Smooth muscle cell (in vitro differentiated cells): Measurements from ENCODE around the gene TOR1A. TPM values are rescaled to one million over a fixed set of nuclear protein-coding genes. Genes with fewer than 3 reads are reported as not detected.

Source experiments
- DNase-seq: peaks from one replicate; lab custom pipeline; 2025; ENCODE audit not compliant: unreplicated experiment; lab: John Stamatoyannopoulos, UW
- H2AFZ ChIP-seq: fragments of 200-600 bp; sonication (generic); 2 replicates; pipeline ENCODE4 v1.6.0; 2016; ENCODE audit warnings: antibody characterized with exemption, low read depth, mild to moderate bottlenecking
- H3F3A ChIP-seq: fragments of 200-600 bp; sonication (generic); 2 replicates; pipeline ENCODE4 v1.6.0; 2017; ENCODE audit warnings: antibody characterized with exemption, low read depth
- H3K27ac ChIP-seq: fragments of 200-600 bp; sonication (generic); 2 replicates; pipeline ENCODE4 v1.5.1; 2016; ENCODE audit warnings: low read depth, mild to moderate bottlenecking
- H3K27me3 ChIP-seq: fragments of 200-600 bp; sonication (generic); 2 replicates; pipeline ENCODE4 v1.6.1; 2016; ENCODE audit warnings: low read depth, mild to moderate bottlenecking
- H3K36me3 ChIP-seq: fragments of 200-600 bp; sonication (generic); 2 replicates; pipeline ENCODE4 v1.5.1; 2016; ENCODE audit warnings: low read depth
- H3K4me1 ChIP-seq: fragments of 200-600 bp; sonication (generic); 2 replicates; pipeline ENCODE4 v1.5.1; 2016; ENCODE audit warnings: low read depth
- H3K4me2 ChIP-seq: fragments of 200-600 bp; sonication (generic); 2 replicates; pipeline ENCODE4 v1.6.0; 2016; ENCODE audit warnings: mild to moderate bottlenecking
- H3K4me3 ChIP-seq: fragments of 200-600 bp; sonication (generic); 2 replicates; pipeline ENCODE4 v1.5.1; 2016; ENCODE audit warnings: mild to moderate bottlenecking
- H3K79me2 ChIP-seq: fragments of 200-600 bp; sonication (generic); 2 replicates; pipeline ENCODE4 v1.6.0; 2016; ENCODE audit warnings: low read depth, mild to moderate bottlenecking
- H3K9ac ChIP-seq: fragments of 200-600 bp; sonication (generic); 2 replicates; pipeline ENCODE4 v1.6.0; 2016; ENCODE audit warnings: low read depth
- H3K9me3 ChIP-seq: fragments of 200-600 bp; sonication (generic); replicated peaks from 2 replicates; pipeline ENCODE4 v1.5.1; 2016; ENCODE audit warnings: low read depth
- H4K20me1 ChIP-seq: fragments of 200-600 bp; sonication (generic); 2 replicates; pipeline ENCODE4 v1.6.0; 2016; ENCODE audit warnings: low read depth
- WGBS: methylation state at CpG from one replicate; pipeline ENCODE4 v1.1.7; 2016; ENCODE audit warnings: low lambda C conversion rate; 5-methylcytosine and 5-hydroxymethylcytosine counted together
- polyA plus RNA-seq: library from polyadenylated mRNA; unstranded; fragments of >200 nt; fragmentation: Nextera tagmentation; extraction: Ambion mirVana; gene quantifications from 2 replicates; pipeline ENCODE4 v1.2.1, GENCODE V29; 2016
- total RNA-seq: library from RNA; depleted of rRNA; stranded (reverse); fragments of >200 nt; gene quantifications from 2 replicates; pipeline ENCODE4 v1.2.3, GENCODE V29; 2014
- TF ChIP-seq, protein P1 (sequence below): fragments of 200-600 bp; sonication (generic); IDR thresholded peaks from 2 replicates; pipeline ENCODE4 v1.5.1; 2017; ENCODE audit warnings: borderline replicate concordance, mild to moderate bottlenecking, antibody characterized with exemption; ENCODE audit not compliant: insufficient read depth, poor library complexity, severe bottlenecking

Gene TOR1A
- total and polyA plus RNA-seq, 2 experiments from 2014 or later: 38.5 to 46.1 TPM

DNA sequence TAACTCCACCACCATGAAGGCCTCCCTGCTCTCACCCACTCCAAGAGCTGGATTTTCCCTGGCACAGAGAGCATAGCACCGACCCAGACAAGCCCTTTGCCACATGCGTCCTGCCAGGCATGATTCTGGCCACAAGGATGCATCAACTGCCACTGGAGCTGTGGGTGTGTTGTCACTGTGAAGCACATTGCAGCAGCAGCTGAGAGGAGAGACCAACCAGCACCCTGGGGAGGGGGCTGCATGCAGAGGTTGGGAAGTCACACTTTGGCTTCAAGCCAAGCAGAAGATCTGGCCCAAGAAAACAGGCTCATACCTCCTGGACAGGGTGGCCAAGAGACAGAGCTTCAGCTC is 48.5 kb downstream of the TOR1A start:
- 82% methylated on average over 2 of the region's 2 CpGs for WGBS
- H3K27me3 ChIP-seq: no peaks in the 10 kb centered on the region
- no peak for DNase-seq

DNA sequence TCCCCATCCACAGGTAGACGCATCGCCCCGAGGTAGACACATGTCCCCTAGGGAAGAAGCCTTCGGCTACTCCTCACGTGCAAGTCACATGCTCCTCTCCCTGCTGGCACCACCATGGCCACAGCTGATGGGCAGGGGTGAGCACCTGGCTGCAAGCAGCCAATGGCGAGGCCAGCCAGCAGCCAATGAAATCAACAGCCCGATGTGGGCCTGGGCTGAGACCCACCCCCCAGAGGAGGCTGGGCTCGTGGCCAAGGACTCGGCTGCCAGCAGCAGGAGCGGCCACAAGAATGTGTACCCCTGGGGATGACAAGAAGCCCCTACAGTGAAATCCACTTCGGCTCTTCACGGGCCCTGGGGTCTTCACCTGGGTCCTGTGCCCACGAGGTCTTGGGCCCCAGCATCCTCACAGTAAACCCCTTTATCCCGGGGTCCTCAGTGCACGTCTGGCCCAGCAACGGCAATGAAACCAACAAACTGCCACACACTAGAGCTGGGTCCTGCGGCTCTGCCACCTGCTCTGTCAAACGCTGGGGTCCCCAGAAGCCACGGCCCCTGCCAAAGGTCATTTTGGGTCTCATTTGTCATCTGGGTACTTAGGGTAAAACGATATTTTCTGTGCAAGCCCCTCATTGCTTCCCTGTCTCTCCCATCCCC is 49.0 kb downstream of the TOR1A start:
- no peak overlapping the region for H3K9ac ChIP-seq
- no peaks in the 10 kb centered on the region for H4K20me1 ChIP-seq
- peaks cover 4% of the 10 kb centered on the region for H3K4me1 ChIP-seq
- no peaks in the 10 kb centered on the region for H3K9me3 ChIP-seq
- H3K36me3 ChIP-seq: no peaks in the 10 kb centered on the region
- 94% methylated on average over 20 of the region's 20 CpGs for WGBS
- TF ChIP-seq, protein P1, sequence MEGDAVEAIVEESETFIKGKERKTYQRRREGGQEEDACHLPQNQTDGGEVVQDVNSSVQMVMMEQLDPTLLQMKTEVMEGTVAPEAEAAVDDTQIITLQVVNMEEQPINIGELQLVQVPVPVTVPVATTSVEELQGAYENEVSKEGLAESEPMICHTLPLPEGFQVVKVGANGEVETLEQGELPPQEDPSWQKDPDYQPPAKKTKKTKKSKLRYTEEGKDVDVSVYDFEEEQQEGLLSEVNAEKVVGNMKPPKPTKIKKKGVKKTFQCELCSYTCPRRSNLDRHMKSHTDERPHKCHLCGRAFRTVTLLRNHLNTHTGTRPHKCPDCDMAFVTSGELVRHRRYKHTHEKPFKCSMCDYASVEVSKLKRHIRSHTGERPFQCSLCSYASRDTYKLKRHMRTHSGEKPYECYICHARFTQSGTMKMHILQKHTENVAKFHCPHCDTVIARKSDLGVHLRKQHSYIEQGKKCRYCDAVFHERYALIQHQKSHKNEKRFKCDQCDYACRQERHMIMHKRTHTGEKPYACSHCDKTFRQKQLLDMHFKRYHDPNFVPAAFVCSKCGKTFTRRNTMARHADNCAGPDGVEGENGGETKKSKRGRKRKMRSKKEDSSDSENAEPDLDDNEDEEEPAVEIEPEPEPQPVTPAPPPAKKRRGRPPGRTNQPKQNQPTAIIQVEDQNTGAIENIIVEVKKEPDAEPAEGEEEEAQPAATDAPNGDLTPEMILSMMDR: no peak
- no peaks in the 10 kb centered on the region for H3K79me2 ChIP-seq
- no peak overlapping the region for H3K4me2 ChIP-seq
- H3K27ac ChIP-seq: no peak overlapping the region
- H3F3A ChIP-seq: peaks cover 11% of the 10 kb centered on the region
- DNase-seq: no peak
- H3K4me3 ChIP-seq: no peak overlapping the region
- no peak overlapping the region for H2AFZ ChIP-seq
- H3K27me3 ChIP-seq: no peaks in the 10 kb centered on the region

More for the DNA sequence above, 48.5 kb downstream of the TOR1A start:
- peaks cover 11% of the 10 kb centered on the region for H3F3A ChIP-seq
- TF ChIP-seq, protein P1: no peak
- H3K36me3 ChIP-seq: no peaks in the 10 kb centered on the region
- H3K4me3 ChIP-seq: no peak overlapping the region
- no peaks in the 10 kb centered on the region for H4K20me1 ChIP-seq
- no peak overlapping the region for H2AFZ ChIP-seq
- no peak overlapping the region for H3K4me2 ChIP-seq
- H3K9ac ChIP-seq: no peak overlapping the region
- no peak overlapping the region for H3K27ac ChIP-seq
- peaks cover 4% of the 10 kb centered on the region for H3K4me1 ChIP-seq
- H3K9me3 ChIP-seq: no peaks in the 10 kb centered on the region
- no peaks in the 10 kb centered on the region for H3K79me2 ChIP-seq

DNA sequence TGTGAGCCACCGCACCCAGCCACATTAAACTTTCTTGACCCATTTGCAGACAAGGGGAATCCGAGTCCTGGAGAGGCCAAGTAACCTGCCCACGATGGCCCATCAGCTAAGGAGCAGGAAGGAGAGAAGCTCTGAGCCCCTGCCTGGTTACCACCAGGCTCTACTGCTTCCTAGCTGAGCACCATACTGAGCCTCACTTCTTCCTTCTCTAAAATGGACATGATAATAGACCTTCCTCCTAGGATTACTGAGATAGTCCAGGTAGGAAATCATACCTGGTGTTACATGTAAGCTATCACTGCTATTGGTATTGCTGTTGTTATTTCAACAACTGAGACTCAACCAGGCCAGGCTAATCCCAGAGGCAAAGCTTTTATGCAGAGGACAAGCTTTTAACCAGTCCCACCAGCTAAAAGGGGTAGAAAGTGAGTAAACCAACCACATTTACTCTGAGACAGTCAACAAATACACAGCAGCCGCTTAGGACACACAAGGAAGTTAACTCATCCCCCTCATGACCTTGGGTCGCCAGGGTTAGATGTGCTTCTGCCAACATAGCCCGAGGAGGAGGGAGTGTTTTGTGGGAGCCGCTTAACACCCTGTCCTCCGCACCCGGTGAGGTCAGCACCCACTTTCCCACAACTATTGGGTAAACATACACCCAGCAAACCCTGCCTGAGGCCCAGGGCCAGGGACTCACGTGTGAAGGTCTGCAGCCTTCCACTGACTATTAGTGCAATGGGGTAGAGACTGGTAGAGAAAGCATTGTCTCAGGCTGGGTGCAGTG is 50.5 kb downstream of the TOR1A start:
- WGBS: 70% methylated on average over 10 of the region's 10 CpGs
- H3K36me3 ChIP-seq: no peaks in the 10 kb centered on the region
- no peak overlapping the region for H3K27ac ChIP-seq
- no peak overlapping the region for H3K4me3 ChIP-seq
- H3K79me2 ChIP-seq: no peaks in the 10 kb centered on the region
- peaks cover 4% of the 10 kb centered on the region for H3K4me1 ChIP-seq
- H3K27me3 ChIP-seq: no peaks in the 10 kb centered on the region
- DNase-seq: no peak
- no peaks in the 10 kb centered on the region for H4K20me1 ChIP-seq
- no peaks in the 10 kb centered on the region for H3K9me3 ChIP-seq
- no peak overlapping the region for H2AFZ ChIP-seq
- H3F3A ChIP-seq: peaks cover 11% of the 10 kb centered on the region
- H3K9ac ChIP-seq: no peak overlapping the region
- TF ChIP-seq, protein P1: no peak
- no peak overlapping the region for H3K4me2 ChIP-seq

DNA sequence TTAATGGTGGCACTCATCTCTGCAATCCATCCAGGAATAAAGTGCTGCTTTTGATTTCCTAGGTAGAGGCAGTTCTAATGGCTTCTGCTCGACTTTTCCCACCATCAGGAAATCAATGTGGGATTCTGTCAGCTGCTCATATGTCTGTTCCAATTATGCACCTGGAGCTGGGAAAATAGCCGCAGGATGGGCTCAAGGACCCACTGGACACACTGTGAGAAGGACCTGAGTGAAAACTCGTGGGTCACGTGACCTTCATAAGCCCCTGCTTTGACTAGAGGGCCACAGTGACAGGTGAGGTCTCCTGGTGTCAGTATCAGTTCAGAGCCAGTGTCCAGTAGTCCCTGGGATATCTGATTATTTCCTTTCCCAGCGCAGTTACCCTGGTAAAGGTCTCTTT is 53.2 kb downstream of the TOR1A start:
- Histone ChIP-seq H4K20me1 (no peaks in the 10 kb centered on the region), H2AFZ (no peak overlapping the region), H3K27me3 (no peaks in the 10 kb centered on the region), H3K36me3 (no peaks in the 10 kb centered on the region), H3K9ac (no peak overlapping the region), H3K27ac (no peak overlapping the region), H3K79me2 (no peaks in the 10 kb centered on the region), H3K9me3 (no peaks in the 10 kb centered on the region), H3K4me1 (no peaks in the 10 kb centered on the region), H3K4me3 (no peak overlapping the region), H3F3A (no peaks in the 10 kb centered on the region), H3K4me2 (no peak overlapping the region)
- WGBS: 97% methylated on average over 5 of the region's 5 CpGs
- TF ChIP-seq, protein P1: no peak
- no peak for DNase-seq
